Measurements from ENCODE around the gene CLINT1. TPM values are rescaled to one million over a fixed set of nuclear protein-coding genes. Genes with fewer than 3 reads are reported as not detected.

Gene CLINT1
- total and polyA plus RNA-seq, 9 of the 15 experiments (the other 6 are each of a cell fraction or from before 2014, with no cell fraction given), result 23.6 to 125 (median 71.4) TPM

- no peak overlapping the region for H3K9ac ChIP-seq (ENCODE audit: insufficient read depth in 1 of 2, low read depth in 2 of 2, low read length in 2 of 2)
- DNase-seq (ENCODE audit: extremely low read depth in 1 of 4, low spot score in 3 of 4) (no peak), ATAC-seq (no peak), FAIRE-seq (no peak)
- intact Hi-C loops (cut with micrococcal nuclease) (no loop called here), in situ Hi-C loops (cut with MboI) (no loop called here)
- WGBS (ENCODE audit: insufficient coverage, low coverage, missing lambda C conversion rate), result 0% methylated on average over 2 of the region's 2 CpGs
- peak overlapping the region; percentile 63 for H2AFZ ChIP-seq (ENCODE audit: low read depth, low read length)
- H3K4me1 ChIP-seq (replicated peaks in 1 of 2; ENCODE audit: control insufficient read depth in 2 of 2, insufficient read depth in 2 of 2, low read length in 2 of 2), result no peaks in the 10 kb centered on the region; a peak in 1 of 5 replicates
- no peaks in the 10 kb centered on the region for H3K9me1 ChIP-seq (ENCODE audit: control insufficient read depth, insufficient read depth, low read length)
- H3K4me2 ChIP-seq (ENCODE audit: insufficient read depth, low read length), result no peak overlapping the region
- no peak overlapping the region for H3K27ac ChIP-seq (ENCODE audit: extremely low read depth, low read depth, low read length)
- no peaks in the 10 kb centered on the region for H3K79me2 ChIP-seq (ENCODE audit: control insufficient read depth, insufficient read depth, low read length)
- H3K9me3 ChIP-seq (replicated peaks; ENCODE audit: control insufficient read depth, insufficient read depth, low read depth, low read length), result no peaks in the 10 kb centered on the region; the same call in 1 of the 2 replicates
- no TSS peak for BruUV-seq (replicated peaks)
- H3K36me3 ChIP-seq (ENCODE audit: control insufficient read depth, insufficient read depth, low read length), result no peaks in the 10 kb centered on the region
- no peak overlapping the region for H3K4me3 ChIP-seq
- ChIA-PET CTCF (ENCODE audit: low intra/inter-chr PET ratio) (no interaction called here), POLR2A (interaction anchor here (0.8 kb wide), 1 partner anchor 1149 kb away, joined by 3 read pairs; no protein-coding TSS in a partner anchor)
- TF ChIP-seq RB1 (IDR thresholded peaks at IDR 0.05; ENCODE audit: low read depth) (no peak), KLF1 (tag; IDR thresholded peaks at IDR 0.05) (no peak), CBFA2T2 (conservative IDR thresholded peaks at IDR 0.05) (no peak), NELFE (IDR thresholded peaks at IDR 0.05; ENCODE audit: insufficient read depth, insufficient read length) (no peak), POLR3G (IDR thresholded peaks at IDR 0.05; ENCODE audit: extremely low read depth, insufficient read length, insufficient replicate concordance) (no peak), HINFP (tag; conservative IDR thresholded peaks at IDR 0.05; ENCODE audit: low read depth) (no peak), KAT7 (CRISPR knock-in tag; IDR thresholded peaks at IDR 0.05; ENCODE audit: borderline replicate concordance) (no peak), LEF1 (IDR thresholded peaks at IDR 0.05) (no peak), ZNF174 (CRISPR knock-in tag; IDR thresholded peaks at IDR 0.05) (no peak), E2F3 (CRISPR knock-in tag; IDR thresholded peaks at IDR 0.05) (no peak), DNMT1 (IDR thresholded peaks at IDR 0.05) (no peak), SREBF2 (CRISPR knock-in tag; IDR thresholded peaks at IDR 0.05) (no peak), ZNF436 (CRISPR knock-in tag; IDR thresholded peaks at IDR 0.05) (no peak)
- TF ChIP-seq, protein P1, sequence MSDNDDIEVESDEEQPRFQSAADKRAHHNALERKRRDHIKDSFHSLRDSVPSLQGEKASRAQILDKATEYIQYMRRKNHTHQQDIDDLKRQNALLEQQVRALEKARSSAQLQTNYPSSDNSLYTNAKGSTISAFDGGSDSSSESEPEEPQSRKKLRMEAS (CRISPR knock-in tag; IDR thresholded peaks at IDR 0.05), result no peak
- TF ChIP-seq, protein P2, sequence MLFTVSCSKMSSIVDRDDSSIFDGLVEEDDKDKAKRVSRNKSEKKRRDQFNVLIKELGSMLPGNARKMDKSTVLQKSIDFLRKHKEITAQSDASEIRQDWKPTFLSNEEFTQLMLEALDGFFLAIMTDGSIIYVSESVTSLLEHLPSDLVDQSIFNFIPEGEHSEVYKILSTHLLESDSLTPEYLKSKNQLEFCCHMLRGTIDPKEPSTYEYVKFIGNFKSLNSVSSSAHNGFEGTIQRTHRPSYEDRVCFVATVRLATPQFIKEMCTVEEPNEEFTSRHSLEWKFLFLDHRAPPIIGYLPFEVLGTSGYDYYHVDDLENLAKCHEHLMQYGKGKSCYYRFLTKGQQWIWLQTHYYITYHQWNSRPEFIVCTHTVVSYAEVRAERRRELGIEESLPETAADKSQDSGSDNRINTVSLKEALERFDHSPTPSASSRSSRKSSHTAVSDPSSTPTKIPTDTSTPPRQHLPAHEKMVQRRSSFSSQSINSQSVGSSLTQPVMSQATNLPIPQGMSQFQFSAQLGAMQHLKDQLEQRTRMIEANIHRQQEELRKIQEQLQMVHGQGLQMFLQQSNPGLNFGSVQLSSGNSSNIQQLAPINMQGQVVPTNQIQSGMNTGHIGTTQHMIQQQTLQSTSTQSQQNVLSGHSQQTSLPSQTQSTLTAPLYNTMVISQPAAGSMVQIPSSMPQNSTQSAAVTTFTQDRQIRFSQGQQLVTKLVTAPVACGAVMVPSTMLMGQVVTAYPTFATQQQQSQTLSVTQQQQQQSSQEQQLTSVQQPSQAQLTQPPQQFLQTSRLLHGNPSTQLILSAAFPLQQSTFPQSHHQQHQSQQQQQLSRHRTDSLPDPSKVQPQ (CRISPR knock-in tag; IDR thresholded peaks at IDR 0.05; ENCODE audit: borderline replicate concordance), result no peak
- TF ChIP-seq, protein P3, sequence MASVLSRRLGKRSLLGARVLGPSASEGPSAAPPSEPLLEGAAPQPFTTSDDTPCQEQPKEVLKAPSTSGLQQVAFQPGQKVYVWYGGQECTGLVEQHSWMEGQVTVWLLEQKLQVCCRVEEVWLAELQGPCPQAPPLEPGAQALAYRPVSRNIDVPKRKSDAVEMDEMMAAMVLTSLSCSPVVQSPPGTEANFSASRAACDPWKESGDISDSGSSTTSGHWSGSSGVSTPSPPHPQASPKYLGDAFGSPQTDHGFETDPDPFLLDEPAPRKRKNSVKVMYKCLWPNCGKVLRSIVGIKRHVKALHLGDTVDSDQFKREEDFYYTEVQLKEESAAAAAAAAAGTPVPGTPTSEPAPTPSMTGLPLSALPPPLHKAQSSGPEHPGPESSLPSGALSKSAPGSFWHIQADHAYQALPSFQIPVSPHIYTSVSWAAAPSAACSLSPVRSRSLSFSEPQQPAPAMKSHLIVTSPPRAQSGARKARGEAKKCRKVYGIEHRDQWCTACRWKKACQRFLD (CRISPR knock-in tag; IDR thresholded peaks at IDR 0.05), result no peak
- H4K20me1 ChIP-seq (replicated peaks; ENCODE audit: control insufficient read depth, insufficient read depth, low read length), result no peaks in the 10 kb centered on the region
- H3K27me3 ChIP-seq (ENCODE audit: control insufficient read depth in 2 of 2, insufficient read depth in 2 of 2, low read length in 2 of 2), result 0 out of 5 replicates have a peak, but pooled peaks cover 0 to 3% of the 10 kb centered on the region in 2 experiments
These were observed 7.6 kb upstream of the CLINT1 start for GRCh38 chr5:157866536-157866935.

Data from K562 (cell line).